BLaER1 treated with 17β-estradiol and CSF1 and Interleukin-3, amounts not matched to agents 10 nM and 100 nM (cell line): Measurements from ENCODE around the gene DLX6.

Experiments
- H3K27ac ChIP-seq, 11 experiments: shearing (Covaris generic); formaldehyde crosslinking; 2 replicates each; pipeline ENCODE4 v1.8.1; 2022
- H3K27me3 ChIP-seq, 11 experiments: shearing (Covaris generic); formaldehyde crosslinking; 2 replicates each; pipeline ENCODE4 v1.8.1; 2022
- H3K36me3 ChIP-seq, 11 experiments: shearing (Covaris generic); formaldehyde crosslinking; 2 replicates each; pipeline ENCODE4 v1.8.1; 2022
- H3K4me1 ChIP-seq, 10 experiments: shearing (Covaris generic); formaldehyde crosslinking; 2 replicates each; pipeline ENCODE4 v1.8.1; 2022
- H3K4me2 ChIP-seq, 11 experiments: shearing (Covaris generic); formaldehyde crosslinking; 2 replicates each; pipeline ENCODE4 v1.8.1; 2022
- H3K4me3 ChIP-seq, 10 experiments: shearing (Covaris generic); formaldehyde crosslinking; 2 replicates each; pipeline ENCODE4 v1.8.1; 2022
- H3K9ac ChIP-seq, 11 experiments: shearing (Covaris generic); formaldehyde crosslinking; 2 replicates each; pipeline ENCODE4 v1.8.1; 2022
- H3K9me3 ChIP-seq, 11 experiments: shearing (Covaris generic); formaldehyde crosslinking; replicated peaks in 1 of 11; 2 replicates each; pipeline ENCODE4 v1.8.1; 2022
- H4K20me1 ChIP-seq, 11 experiments: shearing (Covaris generic); formaldehyde crosslinking; 2 replicates each; pipeline ENCODE4 v1.8.1; 2022
- Cebpa-rat ChIP-seq, 11 experiments: shearing (Covaris generic); IDR thresholded peaks; 2 replicates each; pipeline ENCODE4 v1.8.1; 2022

Gene DLX6

DNA sequence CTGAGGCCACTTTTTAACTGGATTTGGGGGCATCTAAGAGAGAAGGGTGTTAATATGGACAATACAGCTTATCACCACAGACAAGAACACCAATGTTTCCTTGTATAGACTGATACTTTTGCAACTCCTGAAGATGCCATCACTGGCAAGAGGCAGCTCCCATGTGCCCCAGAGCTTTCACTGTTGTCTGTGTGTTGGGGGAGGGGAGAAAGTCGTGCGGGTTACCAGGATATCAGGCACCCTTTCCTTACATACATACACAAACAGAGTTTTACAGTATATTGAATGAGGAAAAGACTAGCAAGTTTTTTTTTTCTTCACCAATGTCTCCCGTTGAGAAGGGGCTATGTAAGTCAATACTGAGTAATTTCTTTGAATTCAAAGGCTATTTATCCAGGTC lies 4.1 kb upstream of the DLX6 start:
- H3K27ac ChIP-seq = no peak overlapping the region

DNA sequence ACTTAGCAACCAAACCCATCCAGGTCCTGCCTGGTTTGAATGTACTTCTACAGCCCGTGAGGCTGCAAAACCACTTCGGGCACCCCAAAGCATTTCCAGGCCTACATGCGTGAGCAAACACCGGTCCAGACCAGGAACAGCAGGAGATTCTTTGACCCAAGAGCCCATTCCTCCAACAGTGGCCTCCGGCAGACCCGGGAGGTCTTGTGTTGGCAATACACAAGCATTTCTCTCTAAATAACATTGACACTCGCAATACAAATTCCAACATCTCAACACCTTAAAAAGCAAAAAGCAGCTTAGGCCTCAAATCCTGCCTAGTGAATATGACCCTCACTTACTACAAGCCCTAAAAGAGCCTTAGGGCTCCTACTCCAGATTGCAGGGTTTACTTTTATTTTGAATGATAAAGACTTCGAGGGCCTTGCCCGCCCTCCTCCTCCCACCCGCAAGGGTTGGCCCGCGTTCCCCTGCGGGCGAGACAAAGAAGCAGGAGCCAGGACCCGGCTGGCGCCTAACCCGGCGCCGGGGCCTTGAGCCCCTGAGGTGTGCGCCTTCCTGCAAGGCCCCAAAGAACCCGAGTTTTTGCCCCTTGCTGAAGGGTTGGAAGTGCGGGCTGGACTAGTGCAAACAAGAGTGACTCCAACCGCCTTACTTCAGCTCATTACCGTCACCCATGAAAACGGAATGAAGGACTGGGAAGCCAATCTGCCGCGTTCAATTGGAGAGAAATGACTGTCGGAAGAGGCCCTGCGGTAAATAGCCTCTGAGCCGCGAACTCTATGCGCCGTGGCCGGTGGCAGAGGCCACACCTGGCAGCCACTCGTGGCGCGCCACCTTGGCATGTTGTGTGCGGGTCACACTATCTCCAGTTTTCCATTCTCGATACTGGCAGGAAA lies 3.4 kb upstream of the DLX6 start:
- H4K20me1 ChIP-seq = no peaks in the 10 kb centered on the region; a peak in 1 of 22 replicates
- no peaks in the 10 kb centered on the region for H3K36me3 ChIP-seq
- no peak overlapping the region for H3K27ac ChIP-seq
- no peaks in the 10 kb centered on the region for H3K4me1 ChIP-seq
- H3K27me3 ChIP-seq = peaks cover 62 to 83% (median 75%) of the 10 kb centered on the region in 11 experiments
- TF ChIP-seq Cebpa-rat (IDR thresholded peaks at IDR 0.05) = no peak
- H3K9me3 ChIP-seq = peaks cover 46 to 74% (median 61%) of the 10 kb centered on the region in 11 experiments
- no peak overlapping the region for H3K4me2 ChIP-seq
- H3K4me3 ChIP-seq = no peak overlapping the region
- no peak overlapping the region for H3K9ac ChIP-seq

More for the DNA sequence above, 4.1 kb upstream of the DLX6 start:
- no peaks in the 10 kb centered on the region; a peak in 1 of 22 replicates for H4K20me1 ChIP-seq
- no peak overlapping the region for H3K9ac ChIP-seq
- H3K36me3 ChIP-seq = no peaks in the 10 kb centered on the region
- no peak for TF ChIP-seq Cebpa-rat (IDR thresholded peaks at IDR 0.05)
- H3K4me1 ChIP-seq = no peaks in the 10 kb centered on the region
- H3K4me3 ChIP-seq = no peak overlapping the region
- peaks cover 41 to 72% (median 54%) of the 10 kb centered on the region in 11 experiments for H3K9me3 ChIP-seq
- H3K27me3 ChIP-seq = peaks cover 63 to 83% (median 75%) of the 10 kb centered on the region in 11 experiments
- no peak overlapping the region for H3K4me2 ChIP-seq

DNA sequence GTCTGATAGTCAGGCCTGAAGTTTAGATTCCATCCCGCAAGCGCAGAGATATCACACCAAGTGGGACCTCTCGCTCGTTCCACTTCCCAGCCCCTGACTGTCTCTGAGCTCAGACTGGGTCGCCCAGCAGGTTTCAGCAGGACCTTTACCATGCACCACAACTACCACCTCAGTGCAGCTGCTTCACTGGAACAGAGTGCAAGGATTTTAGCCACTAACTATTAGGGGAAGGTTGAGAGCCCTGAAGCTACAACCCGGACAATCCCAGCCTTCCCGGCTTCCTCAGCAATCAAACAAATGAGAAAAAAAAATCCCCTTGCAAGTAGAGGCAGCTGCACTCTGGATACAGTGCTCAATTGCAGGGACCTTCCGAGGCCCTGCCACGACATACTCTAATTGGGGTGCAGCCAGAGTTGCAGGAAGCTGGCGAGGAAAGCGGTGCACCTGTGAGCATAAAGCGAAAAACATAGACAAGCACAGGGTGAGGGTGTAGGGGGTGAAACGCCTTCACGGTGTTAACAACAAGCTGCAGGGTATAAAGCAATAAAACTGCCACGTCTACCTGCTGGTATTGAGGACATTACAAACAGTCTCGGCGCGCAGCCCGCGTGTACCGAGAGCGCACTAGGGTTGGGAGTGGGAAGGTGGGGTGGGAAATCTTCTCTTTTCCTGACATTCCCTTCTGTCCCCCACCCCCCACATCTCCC lies 2.6 kb upstream of the DLX6 start:
- H3K36me3 ChIP-seq = no peaks in the 10 kb centered on the region
- no peaks in the 10 kb centered on the region; a peak in 1 of 22 replicates for H4K20me1 ChIP-seq
- H3K9me3 ChIP-seq = peaks cover 47 to 74% (median 63%) of the 10 kb centered on the region in 11 experiments
- no peak for TF ChIP-seq Cebpa-rat (IDR thresholded peaks at IDR 0.05)
- no peak overlapping the region for H3K27ac ChIP-seq
- no peak overlapping the region for H3K4me3 ChIP-seq
- H3K9ac ChIP-seq = no peak overlapping the region
- no peaks in the 10 kb centered on the region for H3K4me1 ChIP-seq
- no peak overlapping the region for H3K4me2 ChIP-seq
- H3K27me3 ChIP-seq = peaks cover 62 to 83% (median 75%) of the 10 kb centered on the region in 11 experiments

DNA sequence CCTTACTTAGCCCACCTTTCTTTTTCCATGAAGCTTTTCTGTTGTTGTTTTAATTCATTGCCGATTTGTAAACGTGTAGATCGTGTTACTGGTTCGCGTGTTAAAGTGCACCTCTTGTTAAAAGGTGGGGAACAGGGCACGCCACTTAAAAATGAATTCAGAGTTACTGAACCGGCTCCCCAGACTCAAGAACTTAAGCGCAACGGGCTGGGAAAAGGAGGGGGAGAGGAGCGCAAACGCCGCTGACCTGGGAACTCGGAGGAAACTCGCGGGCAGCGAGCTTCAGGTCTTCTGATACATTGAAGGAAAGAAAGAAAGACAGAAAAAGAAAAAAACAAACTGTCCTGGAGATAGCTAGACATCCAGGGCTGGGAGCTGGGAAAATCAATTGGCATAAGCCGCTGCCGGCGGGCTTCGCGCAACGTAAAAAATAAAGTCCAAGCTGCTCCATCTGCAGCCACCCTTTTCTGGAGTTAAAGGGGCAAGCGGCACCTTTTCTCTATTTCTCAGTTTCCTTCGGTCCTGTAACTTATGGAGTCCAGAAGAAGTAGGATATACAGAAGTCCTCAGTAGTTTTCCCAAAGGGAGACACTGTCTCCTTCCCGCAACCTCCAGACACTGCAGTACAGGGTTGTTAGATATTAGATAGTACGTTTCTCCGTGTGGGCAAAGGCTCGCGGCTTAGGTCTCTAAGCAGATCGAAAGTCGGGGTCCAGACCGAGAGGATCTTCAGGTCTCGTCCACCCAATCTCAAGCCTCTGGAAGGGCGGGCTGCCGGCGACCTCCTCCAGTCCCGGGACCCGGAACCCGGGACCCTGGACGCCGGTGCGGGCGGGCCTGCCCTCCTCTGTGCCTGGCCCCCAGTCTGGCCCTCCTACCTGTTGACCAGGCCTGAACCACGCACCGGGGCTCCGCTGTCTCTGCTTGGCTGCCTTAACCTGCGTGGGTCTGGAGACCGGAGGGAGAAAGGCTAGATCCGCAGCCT lies 1.8 kb upstream of the DLX6 start:
- no peaks in the 10 kb centered on the region for H3K4me1 ChIP-seq
- H3K27me3 ChIP-seq = peaks cover 62 to 83% (median 75%) of the 10 kb centered on the region in 11 experiments
- no peak overlapping the region for H3K9ac ChIP-seq
- no peak overlapping the region for H3K4me3 ChIP-seq
- no peak overlapping the region for H3K27ac ChIP-seq
- no peak overlapping the region for H3K4me2 ChIP-seq
- H3K9me3 ChIP-seq = peaks cover 43 to 72% (median 56%) of the 10 kb centered on the region in 11 experiments
- no peaks in the 10 kb centered on the region; a peak in 1 of 22 replicates for H4K20me1 ChIP-seq
- no peaks in the 10 kb centered on the region for H3K36me3 ChIP-seq
- TF ChIP-seq Cebpa-rat (IDR thresholded peaks at IDR 0.05) = no peak

DNA sequence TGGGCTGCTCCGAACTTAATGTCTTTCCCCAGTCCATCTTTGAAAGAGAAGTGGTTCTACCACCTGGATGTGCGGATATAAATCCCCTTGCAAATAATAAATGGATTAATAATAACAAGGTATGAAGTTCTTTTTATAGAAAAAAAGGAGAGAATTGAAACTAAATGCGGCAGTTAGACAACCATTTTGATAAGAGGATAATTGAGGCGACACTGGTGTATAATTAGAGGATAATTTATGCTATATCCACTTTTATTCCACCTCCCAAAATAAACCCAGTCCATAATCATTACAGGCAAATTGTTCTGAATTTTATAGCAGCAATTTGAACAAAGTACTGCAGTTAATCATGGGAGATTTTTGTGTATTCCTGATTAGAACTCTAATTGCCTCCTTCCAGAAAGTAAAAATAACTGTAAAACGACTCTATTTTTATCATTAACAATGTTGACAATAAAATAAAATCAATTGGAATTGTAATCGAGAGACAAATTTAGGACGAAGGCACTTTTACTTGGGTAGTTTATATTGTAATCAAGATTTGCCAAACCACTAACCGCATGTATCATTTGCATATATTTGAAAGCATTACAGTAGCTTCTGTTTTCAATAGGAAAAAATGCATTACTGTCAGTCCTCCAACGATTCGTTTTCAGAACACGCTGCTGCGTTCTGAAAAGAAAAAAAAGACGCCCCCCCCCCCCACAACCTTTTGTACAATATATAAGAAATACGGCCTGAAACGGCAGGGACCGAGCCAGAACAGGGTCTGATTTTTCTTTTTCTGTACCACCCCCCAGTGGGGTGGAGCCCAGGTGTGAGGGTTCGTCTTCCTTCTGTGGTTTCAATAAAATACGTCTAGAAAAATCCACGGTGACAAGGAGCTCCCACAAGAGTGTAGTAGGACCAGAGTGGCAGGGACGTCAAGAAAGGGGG lies 838 bp upstream of the DLX6 start:
- no peak overlapping the region for H3K4me2 ChIP-seq
- no peak overlapping the region for H3K9ac ChIP-seq
- H3K4me1 ChIP-seq = peaks cover 0 to 1% (median 0%) of the 10 kb centered on the region in 10 experiments; a peak in 2 of 20 replicates
- peaks cover 43 to 69% (median 52%) of the 10 kb centered on the region in 11 experiments for H3K9me3 ChIP-seq
- H3K27ac ChIP-seq = no peak overlapping the region
- H3K36me3 ChIP-seq = no peaks in the 10 kb centered on the region
- peaks cover 62 to 83% (median 75%) of the 10 kb centered on the region in 11 experiments for H3K27me3 ChIP-seq
- H3K4me3 ChIP-seq = no peak overlapping the region
- H4K20me1 ChIP-seq = no peaks in the 10 kb centered on the region; a peak in 1 of 22 replicates
- TF ChIP-seq Cebpa-rat (IDR thresholded peaks at IDR 0.05) = no peak

DNA sequence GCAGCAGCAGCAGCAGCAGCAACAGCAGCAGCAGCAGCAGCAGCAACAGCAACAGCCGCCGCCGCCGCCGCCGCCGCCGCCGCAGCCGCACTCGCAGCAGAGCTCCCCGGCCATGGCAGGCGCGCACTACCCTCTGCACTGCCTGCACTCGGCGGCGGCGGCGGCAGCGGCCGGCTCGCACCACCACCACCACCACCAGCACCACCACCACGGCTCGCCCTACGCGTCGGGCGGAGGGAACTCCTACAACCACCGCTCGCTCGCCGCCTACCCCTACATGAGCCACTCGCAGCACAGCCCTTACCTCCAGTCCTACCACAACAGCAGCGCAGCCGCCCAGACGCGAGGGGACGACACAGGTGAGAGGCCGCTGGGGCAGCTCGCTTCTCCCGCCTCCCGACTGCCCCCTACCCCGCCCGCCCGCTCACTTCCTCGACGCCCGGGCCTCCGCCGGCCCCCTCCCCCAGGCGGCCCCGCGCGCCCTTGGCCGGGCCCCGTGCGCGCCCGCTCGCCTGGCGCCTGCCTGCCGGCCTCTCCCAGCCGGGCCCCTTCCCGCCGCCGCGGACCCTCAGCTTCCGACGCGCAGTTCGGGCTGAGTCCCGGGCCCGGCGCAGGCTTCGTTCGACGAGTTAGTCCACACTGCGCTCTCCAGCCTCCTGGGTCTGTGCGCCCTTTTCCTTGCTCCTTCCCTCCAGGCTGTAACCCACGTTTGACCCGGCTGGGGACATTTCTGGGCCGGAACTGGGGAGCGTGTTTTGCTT lies 882 bp downstream of the DLX6 start:
- Histone ChIP-seq H3K4me3 (no peak overlapping the region), H3K36me3 (no peaks in the 10 kb centered on the region), H3K27me3 (peaks cover 69 to 86% (median 79%) of the 10 kb centered on the region in 11 experiments), H3K4me2 (no peak overlapping the region), H3K9me3 (peaks cover 43 to 69% (median 52%) of the 10 kb centered on the region in 11 experiments), H3K9ac (no peak overlapping the region), H4K20me1 (peaks cover 0 to 4% (median 0%) of the 10 kb centered on the region in 11 experiments; a peak in 3 of 22 replicates), H3K4me1 (peaks cover 0 to 6% (median 0%) of the 10 kb centered on the region in 10 experiments; a peak in 6 of 20 replicates), H3K27ac (no peak overlapping the region)
- TF ChIP-seq Cebpa-rat (IDR thresholded peaks at IDR 0.05) = no peak
